ENCODE data around the gene STRN. TPM values are rescaled to one million over a fixed set of nuclear protein-coding genes. Genes with fewer than 3 reads are reported as not detected.

The STRN gene
- 10.7 to 19.7 TPM (median 16.9 TPM) in 5 replicates for total RNA-seq (2022; extraction: Qiagen RNA extraction)

GRCh38 chr2:36966370-36967235 is at the start of gene STRN:
Gene STRN (minus strand): TSS chr2:36966536. CDS start chr2:36966463, 73 bp downstream.

Other genes starting within 250 kb of the STRN start
- gene HEATR5B, start 117.8 kb upstream of the STRN start, total RNA-seq (2022; extraction: Qiagen RNA extraction) = 5.6 to 8.3 TPM (median 7.3 TPM) in 5 replicates
- 8.0 to 11.7 TPM (median 9.5 TPM) in 5 replicates for gene GPATCH11, start 118.0 kb upstream of the STRN start, total RNA-seq (2022; extraction: Qiagen RNA extraction)
- gene EIF2AK2, start 190.4 kb upstream of the STRN start, total RNA-seq (2022; extraction: Qiagen RNA extraction) = 17.5 to 28.4 TPM (median 24.9 TPM) in 5 replicates
- not detected in 5 replicates for gene SULT6B1, start 222.1 kb upstream of the STRN start, total RNA-seq (2022; extraction: Qiagen RNA extraction)
- gene CEBPZOS, start 230.0 kb upstream of the STRN start, total RNA-seq (2022; extraction: Qiagen RNA extraction) = 39.4 to 43.5 TPM (median 41.6 TPM) in 5 replicates

Measured in A549 treated with CORT108297 at 1 μM for 4 hours (cell line).